Neutrophil (primary cell): ENCODE results near the gene MID1.

Experiments
- H3K27ac ChIP-seq: fragments of 200-600 bp; sonication (generic); 2 replicates; pipeline ENCODE4 v1.5.1; 2016; ENCODE audit warnings: mild to moderate bottlenecking, moderate library complexity
- H3K27me3 ChIP-seq: fragments of 200-600 bp; sonication (generic); 2 replicates; pipeline ENCODE4 v1.6.0; 2016; ENCODE audit warnings: mild to moderate bottlenecking
- H3K36me3 ChIP-seq: fragments of 200-600 bp; sonication (generic); 2 replicates; pipeline ENCODE4 v1.5.1; 2017
- H3K4me1 ChIP-seq, 2 experiments: fragments of 200-600 bp in 1 of 2; sonication (generic) in 1 of 2; 1 replicate in 1 of 2; 2 replicates in 1 of 2; pipeline versions ENCODE4 v1.5.1 to v1.6.1; 2013 to 2016; ENCODE audit warnings: low read depth in 1 of 2, low read length in 1 of 2, mild to moderate bottlenecking in 1 of 2, moderate library complexity in 1 of 2; ENCODE audit not compliant: control insufficient read depth in 1 of 2, insufficient read depth in 1 of 2
- H3K4me3 ChIP-seq, 2 experiments: fragments of 200-600 bp in 1 of 2; sonication (generic) in 1 of 2; 1 replicate in 1 of 2; 2 replicates in 1 of 2; pipeline ENCODE4 v1.5.1; 2013 to 2016; ENCODE audit warnings: low read depth in 1 of 2, low read length in 1 of 2, mild to moderate bottlenecking in 1 of 2, moderate library complexity in 1 of 2
- H3K9me3 ChIP-seq: fragments of 200-600 bp; sonication (generic); 2 replicates; pipeline ENCODE4 v1.5.1; 2016
- TF ChIP-seq, protein P1 (sequence below): fragments of 200-600 bp; sonication (generic); IDR thresholded peaks from 2 replicates; pipeline ENCODE4 v1.5.1; 2016; ENCODE audit warnings: antibody characterized with exemption

MID1 gene

DNA sequence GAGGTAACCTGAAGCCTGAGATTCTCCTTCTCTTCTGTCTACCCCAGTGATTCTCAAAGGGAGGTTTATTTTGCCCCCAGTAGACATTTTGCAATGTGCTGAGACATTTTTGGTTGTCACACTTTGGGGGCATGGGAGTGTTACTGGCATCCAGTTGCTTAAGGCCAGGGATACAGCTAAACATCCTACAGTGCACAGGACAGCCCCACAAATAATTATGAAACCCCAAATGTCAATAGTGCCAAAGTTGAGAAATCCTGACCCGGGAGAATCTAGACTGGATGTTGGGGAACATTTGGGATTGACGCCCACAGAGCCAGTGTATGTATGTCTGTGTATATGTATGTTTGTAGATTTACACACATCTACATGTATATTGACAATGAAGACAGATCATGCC, 13.2 kb downstream of the MID1 start:
- H3K27ac ChIP-seq, result no peak overlapping the region
- no peak overlapping the region for H3K4me3 ChIP-seq
- TF ChIP-seq, protein P1, sequence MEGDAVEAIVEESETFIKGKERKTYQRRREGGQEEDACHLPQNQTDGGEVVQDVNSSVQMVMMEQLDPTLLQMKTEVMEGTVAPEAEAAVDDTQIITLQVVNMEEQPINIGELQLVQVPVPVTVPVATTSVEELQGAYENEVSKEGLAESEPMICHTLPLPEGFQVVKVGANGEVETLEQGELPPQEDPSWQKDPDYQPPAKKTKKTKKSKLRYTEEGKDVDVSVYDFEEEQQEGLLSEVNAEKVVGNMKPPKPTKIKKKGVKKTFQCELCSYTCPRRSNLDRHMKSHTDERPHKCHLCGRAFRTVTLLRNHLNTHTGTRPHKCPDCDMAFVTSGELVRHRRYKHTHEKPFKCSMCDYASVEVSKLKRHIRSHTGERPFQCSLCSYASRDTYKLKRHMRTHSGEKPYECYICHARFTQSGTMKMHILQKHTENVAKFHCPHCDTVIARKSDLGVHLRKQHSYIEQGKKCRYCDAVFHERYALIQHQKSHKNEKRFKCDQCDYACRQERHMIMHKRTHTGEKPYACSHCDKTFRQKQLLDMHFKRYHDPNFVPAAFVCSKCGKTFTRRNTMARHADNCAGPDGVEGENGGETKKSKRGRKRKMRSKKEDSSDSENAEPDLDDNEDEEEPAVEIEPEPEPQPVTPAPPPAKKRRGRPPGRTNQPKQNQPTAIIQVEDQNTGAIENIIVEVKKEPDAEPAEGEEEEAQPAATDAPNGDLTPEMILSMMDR, result no peak
- no peaks in the 10 kb centered on the region for H3K9me3 ChIP-seq
- H3K27me3 ChIP-seq, result no peaks in the 10 kb centered on the region
- no peaks in the 10 kb centered on the region for H3K36me3 ChIP-seq
- no peaks in the 10 kb centered on the region for H3K4me1 ChIP-seq

DNA sequence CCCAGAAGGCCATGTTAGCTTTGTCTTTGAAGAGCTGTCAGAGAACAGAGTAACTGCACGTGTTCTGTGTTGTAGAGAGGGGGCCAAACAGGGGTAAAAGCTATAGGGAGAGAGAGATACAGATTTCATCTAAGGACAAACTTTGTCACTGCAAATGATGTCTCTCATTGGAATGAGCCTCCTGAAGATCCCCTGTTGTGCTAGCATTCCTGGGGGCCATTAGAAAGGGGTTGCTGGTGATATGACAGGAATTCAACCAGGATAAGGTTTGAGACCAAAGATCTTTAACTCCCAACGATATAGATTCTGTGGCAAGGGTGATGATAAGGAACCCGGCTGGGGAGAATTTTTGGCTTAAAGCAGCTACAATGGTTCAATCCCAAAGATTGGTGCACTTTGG, 16.8 kb downstream of the MID1 start:
- Histone ChIP-seq H3K27me3 (no peaks in the 10 kb centered on the region), H3K36me3 (no peaks in the 10 kb centered on the region), H3K27ac (no peak overlapping the region), H3K4me3 (no peak overlapping the region), H3K9me3 (no peaks in the 10 kb centered on the region), H3K4me1 (no peaks in the 10 kb centered on the region)
- TF ChIP-seq, protein P1, result no peak

GRCh38 chrX:10602646-10603045, 17.7 kb downstream of the MID1 start:
- Histone ChIP-seq H3K27me3 (no peaks in the 10 kb centered on the region), H3K9me3 (no peaks in the 10 kb centered on the region), H3K4me3 (no peak overlapping the region), H3K27ac (no peak overlapping the region), H3K4me1 (no peaks in the 10 kb centered on the region), H3K36me3 (no peaks in the 10 kb centered on the region)
- TF ChIP-seq, protein P1, result no peak

DNA sequence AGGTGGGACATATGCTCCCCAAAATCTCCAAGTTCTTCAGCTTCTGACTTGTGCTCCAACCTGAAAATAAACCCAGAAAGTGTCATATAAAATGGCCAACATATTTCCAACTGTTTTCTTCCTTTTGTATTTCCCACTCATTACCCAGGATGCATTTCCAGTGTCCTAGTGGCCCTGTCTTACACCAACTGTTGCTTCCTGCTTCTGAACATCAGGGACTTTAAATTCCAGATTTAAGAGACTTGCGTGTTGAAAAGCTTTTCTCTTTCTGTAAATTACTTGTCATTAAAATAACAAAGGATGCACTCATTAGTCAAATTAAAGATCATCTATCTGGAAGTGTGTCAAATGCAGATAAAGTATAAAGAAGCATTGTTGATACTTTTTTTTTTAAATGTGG, 19.9 kb downstream of the MID1 start:
- Histone ChIP-seq H3K27ac (no peak overlapping the region), H3K4me1 (no peaks in the 10 kb centered on the region), H3K27me3 (no peaks in the 10 kb centered on the region), H3K36me3 (no peaks in the 10 kb centered on the region), H3K9me3 (no peaks in the 10 kb centered on the region), H3K4me3 (no peak overlapping the region)
- TF ChIP-seq, protein P1, result no peak

- H3K4me3 ChIP-seq, result no peak overlapping the region
- H3K36me3 ChIP-seq, result no peaks in the 10 kb centered on the region
- no peaks in the 10 kb centered on the region for H3K9me3 ChIP-seq
- TF ChIP-seq, protein P1, result no peak
- H3K27me3 ChIP-seq, result no peaks in the 10 kb centered on the region
- H3K27ac ChIP-seq, result no peak overlapping the region
- no peaks in the 10 kb centered on the region for H3K4me1 ChIP-seq
These were observed 21.8 kb downstream of the MID1 start for GRCh38 chrX:10598540-10598939.

- TF ChIP-seq, protein P1, result no peak
- Histone ChIP-seq H3K27me3 (no peaks in the 10 kb centered on the region), H3K4me1 (no peaks in the 10 kb centered on the region), H3K4me3 (no peak overlapping the region), H3K9me3 (no peaks in the 10 kb centered on the region), H3K36me3 (no peaks in the 10 kb centered on the region), H3K27ac (no peak overlapping the region)
These were observed 22.5 kb downstream of the MID1 start for GRCh38 chrX:10597871-10598270.
